ENCODE measurements around the gene HTR6. TPM values are rescaled to one million over a fixed set of nuclear protein-coding genes. Genes with fewer than 3 reads are reported as not detected.

The HTR6 gene
- total and polyA plus RNA-seq, 8 donors, result 0.09 TPM; not detected in 7

DNA sequence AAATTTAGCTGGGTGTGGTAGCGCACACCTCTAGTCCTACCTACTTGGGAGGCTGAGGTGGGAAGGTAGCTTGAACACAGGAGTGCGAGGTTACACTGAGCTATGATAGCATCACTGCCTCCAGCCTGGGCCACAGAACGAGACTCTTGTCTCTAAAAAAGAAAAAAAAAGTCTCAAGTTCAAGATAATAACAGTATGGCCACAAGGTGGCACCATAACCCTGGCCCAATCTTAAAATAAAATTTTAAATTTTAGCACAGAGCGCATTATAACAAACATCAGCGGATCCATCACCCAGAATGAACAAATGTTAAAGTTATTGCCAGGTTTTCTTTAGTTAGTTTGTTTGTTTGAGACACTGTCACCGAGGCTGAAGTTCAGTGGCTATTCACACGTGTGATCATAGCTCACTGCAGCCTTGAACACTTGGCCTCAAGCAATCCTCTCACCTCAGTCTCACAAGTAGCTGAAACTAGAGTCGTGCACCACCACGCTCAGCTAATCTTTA is 2.9 kb upstream of the HTR6 start:
- Histone ChIP-seq H3K4me3 (no peak overlapping the region), H3K9me3 (no peaks in the 10 kb centered on the region), H3K36me3 (no peaks in the 10 kb centered on the region), H3K4me1 (peaks cover 0 to 10% of the 10 kb centered on the region in 2 donors), H3K27me3 (peaks cover 29 to 73% of the 10 kb centered on the region in 2 donors), H3K27ac (no peak overlapping the region)
- intact Hi-C loops (cut with DNase I), result no loop called here
- TF ChIP-seq, protein P1, sequence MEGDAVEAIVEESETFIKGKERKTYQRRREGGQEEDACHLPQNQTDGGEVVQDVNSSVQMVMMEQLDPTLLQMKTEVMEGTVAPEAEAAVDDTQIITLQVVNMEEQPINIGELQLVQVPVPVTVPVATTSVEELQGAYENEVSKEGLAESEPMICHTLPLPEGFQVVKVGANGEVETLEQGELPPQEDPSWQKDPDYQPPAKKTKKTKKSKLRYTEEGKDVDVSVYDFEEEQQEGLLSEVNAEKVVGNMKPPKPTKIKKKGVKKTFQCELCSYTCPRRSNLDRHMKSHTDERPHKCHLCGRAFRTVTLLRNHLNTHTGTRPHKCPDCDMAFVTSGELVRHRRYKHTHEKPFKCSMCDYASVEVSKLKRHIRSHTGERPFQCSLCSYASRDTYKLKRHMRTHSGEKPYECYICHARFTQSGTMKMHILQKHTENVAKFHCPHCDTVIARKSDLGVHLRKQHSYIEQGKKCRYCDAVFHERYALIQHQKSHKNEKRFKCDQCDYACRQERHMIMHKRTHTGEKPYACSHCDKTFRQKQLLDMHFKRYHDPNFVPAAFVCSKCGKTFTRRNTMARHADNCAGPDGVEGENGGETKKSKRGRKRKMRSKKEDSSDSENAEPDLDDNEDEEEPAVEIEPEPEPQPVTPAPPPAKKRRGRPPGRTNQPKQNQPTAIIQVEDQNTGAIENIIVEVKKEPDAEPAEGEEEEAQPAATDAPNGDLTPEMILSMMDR (IDR thresholded peaks at IDR 0.05), result peak; percentile 36 to 66
- DNase-seq (peak in 1 of 4 donors; percentile 62), ATAC-seq (peak; percentile 23)

DNA sequence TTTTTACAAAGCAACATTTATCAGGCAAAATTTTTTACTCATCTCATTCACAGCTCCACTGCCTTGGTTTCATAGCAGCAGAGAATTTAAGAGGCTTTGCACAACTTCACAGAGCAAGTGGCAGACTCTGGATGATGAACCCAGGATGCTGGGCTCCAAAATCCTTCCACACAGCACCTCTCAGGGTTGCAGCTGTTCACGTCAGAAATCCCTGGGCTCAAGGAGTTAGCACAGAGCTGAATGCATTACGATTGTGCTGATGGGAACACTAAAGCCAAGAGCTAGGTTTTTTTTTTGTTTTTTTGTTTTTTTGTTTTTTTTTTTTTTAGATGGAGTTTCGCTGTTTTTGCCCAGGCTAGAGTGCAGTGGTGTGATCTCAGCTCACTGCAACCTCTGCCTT is 2.4 kb upstream of the HTR6 start:
- intact Hi-C loops (cut with DNase I), result no loop called here
- TF ChIP-seq, protein P1 (IDR thresholded peaks at IDR 0.05), result no peak
- H3K4me3 ChIP-seq, result no peak overlapping the region
- H3K36me3 ChIP-seq, result no peaks in the 10 kb centered on the region
- ATAC-seq, result no peak
- H3K4me1 ChIP-seq, result peaks cover 0 to 10% of the 10 kb centered on the region in 2 donors
- H3K27me3 ChIP-seq, result peaks cover 29 to 78% of the 10 kb centered on the region in 2 donors
- DNase-seq, result no peak
- no peak overlapping the region for H3K27ac ChIP-seq
- H3K9me3 ChIP-seq, result no peaks in the 10 kb centered on the region

DNA sequence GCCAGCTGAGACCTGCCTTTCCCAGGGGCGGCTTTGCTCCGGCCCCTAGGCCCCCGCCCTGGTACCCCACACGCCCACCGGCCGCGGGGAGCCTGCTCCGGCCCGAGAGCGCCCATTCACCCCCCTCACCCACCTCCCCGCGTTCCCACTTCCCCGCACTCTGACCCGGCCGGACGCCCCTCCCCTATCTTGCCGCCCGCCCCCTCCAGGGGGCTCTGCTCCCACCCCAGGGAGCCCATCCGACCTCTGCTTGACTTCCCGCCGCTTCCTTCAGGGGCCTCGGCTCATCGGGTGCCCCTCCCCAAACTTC is 466 bp downstream of the HTR6 start:
- no peak overlapping the region for H3K27ac ChIP-seq
- TF ChIP-seq, protein P1 (IDR thresholded peaks at IDR 0.05), result no peak
- no peak overlapping the region for H3K4me3 ChIP-seq
- DNase-seq (no peak), ATAC-seq (no peak)
- no peaks in the 10 kb centered on the region for H3K9me3 ChIP-seq
- intact Hi-C loops (cut with DNase I), result no loop called here
- peaks cover 0 to 8% of the 10 kb centered on the region in 2 donors for H3K4me1 ChIP-seq
- peaks cover 29 to 94% of the 10 kb centered on the region in 2 donors for H3K27me3 ChIP-seq
- H3K36me3 ChIP-seq, result no peaks in the 10 kb centered on the region

DNA sequence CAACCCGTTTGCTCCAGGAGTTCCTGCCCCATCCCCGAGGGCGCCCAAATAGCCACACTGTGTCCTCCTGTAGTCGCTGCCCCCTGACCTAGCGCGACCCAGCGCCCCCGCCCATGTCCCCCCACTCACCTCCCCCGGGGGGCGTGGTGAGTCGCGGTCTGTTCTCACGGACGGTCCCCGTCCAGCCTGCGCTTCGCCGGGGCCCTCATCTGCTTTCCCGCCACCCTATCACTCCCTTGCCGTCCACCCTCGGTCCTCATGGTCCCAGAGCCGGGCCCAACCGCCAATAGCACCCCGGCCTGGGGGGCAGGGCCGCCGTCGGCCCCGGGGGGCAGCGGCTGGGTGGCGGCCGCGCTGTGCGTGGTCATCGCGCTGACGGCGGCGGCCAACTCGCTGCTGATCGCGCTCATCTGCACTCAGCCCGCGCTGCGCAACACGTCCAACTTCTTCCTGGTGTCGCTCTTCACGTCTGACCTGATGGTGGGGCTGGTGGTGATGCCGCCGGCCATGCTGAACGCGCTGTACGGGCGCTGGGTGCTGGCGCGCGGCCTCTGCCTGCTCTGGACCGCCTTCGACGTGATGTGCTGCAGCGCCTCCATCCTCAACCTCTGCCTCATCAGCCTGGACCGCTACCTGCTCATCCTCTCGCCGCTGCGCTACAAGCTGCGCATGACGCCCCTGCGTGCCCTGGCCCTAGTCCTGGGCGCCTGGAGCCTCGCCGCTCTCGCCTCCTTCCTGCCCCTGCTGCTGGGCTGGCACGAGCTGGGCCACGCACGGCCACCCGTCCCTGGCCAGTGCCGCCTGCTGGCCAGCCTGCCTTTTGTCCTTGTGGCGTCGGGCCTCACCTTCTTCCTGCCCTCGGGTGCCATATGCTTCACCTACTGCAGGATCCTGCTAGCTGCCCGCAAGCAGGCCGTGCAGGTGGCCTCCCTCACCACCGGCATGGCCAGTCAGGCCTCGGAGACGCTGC is 1.1 kb downstream of the HTR6 start:
- H3K27ac ChIP-seq, result no peak overlapping the region
- DNase-seq (no peak), ATAC-seq (no peak)
- H3K27me3 ChIP-seq, result peaks cover 29 to 87% of the 10 kb centered on the region in 2 donors
- H3K4me1 ChIP-seq, result peaks cover 0 to 8% of the 10 kb centered on the region in 2 donors
- H3K4me3 ChIP-seq, result no peak overlapping the region
- intact Hi-C loops (cut with DNase I), result no loop called here
- no peaks in the 10 kb centered on the region for H3K36me3 ChIP-seq
- no peaks in the 10 kb centered on the region for H3K9me3 ChIP-seq
- TF ChIP-seq, protein P1 (IDR thresholded peaks at IDR 0.05), result no peak

DNA sequence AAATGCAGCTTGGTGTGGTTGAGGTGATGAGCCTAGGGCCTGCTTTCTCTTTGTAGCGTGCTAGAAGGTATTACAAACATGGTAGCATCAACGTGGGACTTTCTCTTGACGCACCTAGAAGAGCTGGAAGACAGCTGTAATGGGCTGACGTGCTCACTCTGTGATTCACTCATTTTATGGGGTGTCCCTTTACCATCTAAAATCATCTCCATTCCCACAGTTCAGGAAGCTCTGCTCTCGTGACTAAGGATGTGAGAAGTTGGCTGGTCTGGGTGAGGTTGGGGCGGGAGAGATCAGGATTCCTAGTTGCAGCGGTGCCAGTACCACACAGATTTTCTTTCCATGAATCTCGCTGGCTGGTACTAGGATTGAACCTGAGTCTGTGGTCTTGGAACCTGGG is 4.2 kb downstream of the HTR6 start:
- DNase-seq (no peak), ATAC-seq (no peak)
- no peak overlapping the region for H3K4me3 ChIP-seq
- H3K4me1 ChIP-seq, result peaks cover 0 to 8% of the 10 kb centered on the region in 2 donors
- H3K36me3 ChIP-seq, result no peaks in the 10 kb centered on the region
- peaks cover 28 to 63% of the 10 kb centered on the region in 2 donors for H3K27me3 ChIP-seq
- TF ChIP-seq, protein P1 (IDR thresholded peaks at IDR 0.05), result no peak
- H3K9me3 ChIP-seq, result no peaks in the 10 kb centered on the region
- intact Hi-C loops (cut with DNase I), result no loop called here
- no peak overlapping the region for H3K27ac ChIP-seq

Measured in left lung (tissue), 10 donors.